Chondrocyte (in vitro differentiated cells): ENCODE data around the gene KLF15. TPM values are rescaled to one million over a fixed set of nuclear protein-coding genes. Genes with fewer than 3 reads are reported as not detected.

Experiments used
- DNase-seq: peaks from one replicate; pipeline ENCODE4 v3.0.0; 2021; ENCODE audit warnings: mixed read lengths, low spot score
- H3K27ac Mint-ChIP-seq: one replicate; pipeline ENCODE4 v1.8.0; 2021; ENCODE audit warnings: mild to moderate bottlenecking, moderate library complexity, mixed read lengths; ENCODE audit not compliant: unreplicated experiment
- H3K27me3 Mint-ChIP-seq: 2 replicates; pipeline ENCODE4 v1.8.0; 2021; ENCODE audit warnings: low read depth, mixed read lengths
- H3K36me3 Mint-ChIP-seq: 2 replicates; pipeline ENCODE4 v1.8.0; 2021; ENCODE audit warnings: low read depth, mixed read lengths
- H3K4me1 Mint-ChIP-seq: 2 replicates; pipeline ENCODE4 v1.8.0; 2021; ENCODE audit warnings: low read depth, mild to moderate bottlenecking, mixed read lengths
- H3K4me3 Mint-ChIP-seq: one replicate; pipeline ENCODE4 v1.8.0; 2021; ENCODE audit warnings: mild to moderate bottlenecking, moderate library complexity, mixed read lengths; ENCODE audit not compliant: unreplicated experiment
- H3K9me3 Mint-ChIP-seq: 2 replicates; pipeline ENCODE4 v1.8.0; 2021; ENCODE audit warnings: low read depth, mixed read lengths
- CTCF ChIP-seq: fragments of 200-600 bp; sonication (generic); IDR thresholded peaks from 2 replicates; pipeline ENCODE4 v1.5.0; 2021; ENCODE audit warnings: antibody characterized with exemption, mild to moderate bottlenecking, moderate library complexity
- total RNA-seq: library from RNA; stranded (reverse); gene quantifications from 3 replicates; pipeline ENCODE4 v1.2.1, GENCODE V29; 2021

Gene KLF15
- total RNA-seq, 1 donor from 2014 or later: 1.3 TPM

- Mint-ChIP-seq H3K4me1 (no peaks in the 10 kb centered on the region), H3K27me3 (peaks cover 9% of the 10 kb centered on the region), H3K9me3 (peaks cover 14% of the 10 kb centered on the region), H3K27ac (no peak overlapping the region), H3K36me3 (no peaks in the 10 kb centered on the region), H3K4me3 (no peak overlapping the region)
- DNase-seq: no peak
- no peak for TF ChIP-seq CTCF
Observed at GRCh38 chr3:126295407-126295939, 61.7 kb downstream of the KLF15 start.

- peaks cover 14% of the 10 kb centered on the region for H3K9me3 Mint-ChIP-seq
- H3K4me3 Mint-ChIP-seq: no peak overlapping the region
- DNase-seq: no peak
- TF ChIP-seq CTCF: no peak
- no peaks in the 10 kb centered on the region for H3K36me3 Mint-ChIP-seq
- peaks cover 9% of the 10 kb centered on the region for H3K27me3 Mint-ChIP-seq
- H3K27ac Mint-ChIP-seq: no peak overlapping the region
- no peaks in the 10 kb centered on the region for H3K4me1 Mint-ChIP-seq
Observed at GRCh38 chr3:126294211-126294808, 62.9 kb downstream of the KLF15 start.

GRCh38 chr3:126293370-126294082 lies 63.7 kb downstream of the KLF15 start:
- Mint-ChIP-seq H3K36me3 (no peaks in the 10 kb centered on the region), H3K9me3 (peaks cover 7% of the 10 kb centered on the region), H3K27ac (no peak overlapping the region), H3K27me3 (peaks cover 9% of the 10 kb centered on the region), H3K4me1 (no peaks in the 10 kb centered on the region), H3K4me3 (no peak overlapping the region)
- DNase-seq: no peak
- TF ChIP-seq CTCF: no peak

Other genes starting within 250 kb of the KLF15 start
- 0.51 to 1.9 TPM (median 0.60 TPM) in 3 replicates for gene ALDH1L1, start 176.8 kb downstream of the KLF15 start, total RNA-seq
- gene CFAP100, start 37.5 kb upstream of the KLF15 start, total RNA-seq: not detected in 3 replicates
- 26.3 to 29.7 TPM (median 26.6 TPM) in 3 replicates for gene ZXDC, start 118.5 kb upstream of the KLF15 start, total RNA-seq
- 0.15 TPM in 1 of 3 replicates, not detected in the others for gene UROC1, start 160.4 kb upstream of the KLF15 start, total RNA-seq
- not detected in 3 replicates for gene CHST13, start 166.7 kb upstream of the KLF15 start, total RNA-seq
- not detected in 3 replicates for gene C3orf22, start 201.5 kb upstream of the KLF15 start, total RNA-seq